ENCODE data around the gene SMIM27. TPM values are rescaled to one million over a fixed set of nuclear protein-coding genes. Genes with fewer than 3 reads are reported as not detected.

The SMIM27 gene
- total and polyA plus RNA-seq, 2 of the 13 experiments (the other 11 are each of a cell fraction or from before 2014, with no cell fraction given): 17.9 to 19.0 TPM

GRCh38 chr9:32524892-32525708, 27.0 kb upstream of the SMIM27 start:
- H3K9ac ChIP-seq (ENCODE audit: insufficient read depth, low read depth, low read length): peak overlapping the region; percentile 76
- ATAC-seq: peak; percentile 70
- peaks cover 6% of the 10 kb centered on the region for H3K79me2 ChIP-seq (ENCODE audit: insufficient read depth, low read length)
- peak overlapping the region; percentile 75 for H3K27ac ChIP-seq (ENCODE audit: extremely low read length, insufficient read depth, low read length)
- H3K4me1 ChIP-seq (ENCODE audit: insufficient read depth, low read length): peaks cover 39% of the 10 kb centered on the region
- intact Hi-C loops (cut with micrococcal nuclease; ENCODE audit: unreplicated experiment): no loop called here
- H3K27me3 ChIP-seq (ENCODE audit: control insufficient read depth in 1 of 2, insufficient read depth in 2 of 2, low read length in 2 of 2): no peaks in the 10 kb centered on the region; a peak in 1 of 5 replicates
- H3K4me3 ChIP-seq (replicated peaks in 1 of 3; ENCODE audit: insufficient read depth in 1 of 3, low read depth in 2 of 3, low read length in 3 of 3): peak overlapping the region; percentile 80 to 86 (median 82)
- no peaks in the 10 kb centered on the region for H3K36me3 ChIP-seq (replicated peaks in 1 of 2; ENCODE audit: control insufficient read depth in 1 of 2, insufficient read depth in 2 of 2, low read length in 2 of 2)
- H2AFZ ChIP-seq (ENCODE audit: low read length): peak overlapping the region; percentile 70
- H4K20me1 ChIP-seq (ENCODE audit: insufficient read depth, low read length): no peaks in the 10 kb centered on the region
- ChIA-PET CTCF (ENCODE audit: low intra/inter-chr PET ratio, low total read pairs) (interaction anchor here (3.4 kb wide), 1 partner anchor 146 kb away, joined by 33 read pairs; no protein-coding TSS in a partner anchor), POLR2A (interaction anchor here (1.1 to 2.8 kb wide), 8 partner anchors 16 to 500 kb away, joined by 4 to 43 read pairs (median 11); partner anchors contain the start of genes ACO1, DNAJA1, SMIM27 and TOPORS)
- WGBS (ENCODE audit: low lambda C conversion rate): 3% methylated on average over 20 of the region's 22 CpGs
- no peaks in the 10 kb centered on the region for H3K9me3 ChIP-seq (ENCODE audit: low read length)
- TSS peak; percentile 57 for BruUV-seq (replicated peaks)
- peak; percentile 18 for DNase-seq (ENCODE audit: low spot score)
- in situ Hi-C loops (cut with HindIII; ENCODE audit: extremely low pct_ligation_motif_present, low pct_unique_long_range_greater_than_20kb): loop anchor here (5.0 kb wide), 1 partner anchor 143 kb away; the partner anchor contains the start of gene ACO1
- peak overlapping the region; percentile 89 for H3K4me2 ChIP-seq (ENCODE audit: low read depth, low read length)
- FAIRE-seq: peak; percentile 43
- TF ChIP-seq PHB2 (IDR thresholded peaks at IDR 0.05; ENCODE audit: partially characterized antibody) (no peak), MBD4 (IDR thresholded peaks at IDR 0.05; ENCODE audit: borderline replicate concordance, low read length) (no peak), SPEN (CRISPR knock-in tag; IDR thresholded peaks at IDR 0.05; ENCODE audit: low read depth) (no peak), ZNF205 (CRISPR knock-in tag; IDR thresholded peaks at IDR 0.05) (no peak), YEATS4 (CRISPR knock-in tag; IDR thresholded peaks at IDR 0.05; ENCODE audit: borderline replicate concordance) (peak; percentile 11; the same call in 1 of the 2 replicates), ZNF264 (CRISPR knock-in tag; IDR thresholded peaks at IDR 0.05) (no peak), KAT8 (CRISPR knock-in tag; IDR thresholded peaks at IDR 0.05) (0 out of 2 replicates have a peak, but pooled peaks have one; percentile 20), ARHGAP35 (CRISPR knock-in tag; IDR thresholded peaks at IDR 0.05; ENCODE audit: borderline replicate concordance) (no peak), ZNF34 (CRISPR knock-in tag; IDR thresholded peaks at IDR 0.05; ENCODE audit: borderline replicate concordance) (no peak), SOX6 (IDR thresholded peaks at IDR 0.05) (no peak), SOX6 (CRISPR knock-in tag; IDR thresholded peaks at IDR 0.05) (peak; percentile 23), CAMTA2 (CRISPR knock-in tag; IDR thresholded peaks at IDR 0.05; ENCODE audit: borderline replicate concordance) (no peak), ZNF292 (CRISPR knock-in tag; IDR thresholded peaks at IDR 0.05; ENCODE audit: borderline replicate concordance, low read depth) (0 out of 2 replicates have a peak, but pooled peaks have one; percentile 15)
- TF ChIP-seq, protein P1, sequence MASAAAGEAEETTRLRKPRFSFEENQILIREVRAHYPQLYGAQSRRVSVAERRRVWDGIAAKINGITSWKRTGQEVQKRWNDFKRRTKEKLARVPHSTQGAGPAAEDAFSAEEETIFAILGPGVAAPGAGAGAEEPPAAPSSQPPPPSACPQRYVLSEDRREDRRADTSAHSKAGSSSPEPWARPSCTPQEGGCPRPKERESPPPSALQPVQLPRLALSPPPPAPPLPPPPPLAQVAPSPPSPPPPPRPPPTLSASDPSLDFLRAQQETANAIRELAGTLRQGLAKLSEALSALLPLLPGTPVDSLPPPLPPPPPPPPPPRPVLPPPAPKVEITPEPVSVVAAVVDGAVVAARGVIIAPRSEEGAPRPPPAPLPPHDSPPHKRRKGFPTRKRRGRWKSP (CRISPR knock-in tag; IDR thresholded peaks at IDR 0.05): 0 out of 2 replicates have a peak, but pooled peaks have one; percentile 25
- TF ChIP-seq, protein P2, sequence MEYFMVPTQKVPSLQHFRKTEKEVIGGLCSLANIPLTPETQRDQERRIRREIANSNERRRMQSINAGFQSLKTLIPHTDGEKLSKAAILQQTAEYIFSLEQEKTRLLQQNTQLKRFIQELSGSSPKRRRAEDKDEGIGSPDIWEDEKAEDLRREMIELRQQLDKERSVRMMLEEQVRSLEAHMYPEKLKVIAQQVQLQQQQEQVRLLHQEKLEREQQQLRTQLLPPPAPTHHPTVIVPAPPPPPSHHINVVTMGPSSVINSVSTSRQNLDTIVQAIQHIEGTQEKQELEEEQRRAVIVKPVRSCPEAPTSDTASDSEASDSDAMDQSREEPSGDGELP (IDR thresholded peaks at IDR 0.05; ENCODE audit: borderline replicate concordance, low read depth): 0 out of 2 replicates have a peak, but pooled peaks have one; percentile 21
- TF ChIP-seq, protein P3, sequence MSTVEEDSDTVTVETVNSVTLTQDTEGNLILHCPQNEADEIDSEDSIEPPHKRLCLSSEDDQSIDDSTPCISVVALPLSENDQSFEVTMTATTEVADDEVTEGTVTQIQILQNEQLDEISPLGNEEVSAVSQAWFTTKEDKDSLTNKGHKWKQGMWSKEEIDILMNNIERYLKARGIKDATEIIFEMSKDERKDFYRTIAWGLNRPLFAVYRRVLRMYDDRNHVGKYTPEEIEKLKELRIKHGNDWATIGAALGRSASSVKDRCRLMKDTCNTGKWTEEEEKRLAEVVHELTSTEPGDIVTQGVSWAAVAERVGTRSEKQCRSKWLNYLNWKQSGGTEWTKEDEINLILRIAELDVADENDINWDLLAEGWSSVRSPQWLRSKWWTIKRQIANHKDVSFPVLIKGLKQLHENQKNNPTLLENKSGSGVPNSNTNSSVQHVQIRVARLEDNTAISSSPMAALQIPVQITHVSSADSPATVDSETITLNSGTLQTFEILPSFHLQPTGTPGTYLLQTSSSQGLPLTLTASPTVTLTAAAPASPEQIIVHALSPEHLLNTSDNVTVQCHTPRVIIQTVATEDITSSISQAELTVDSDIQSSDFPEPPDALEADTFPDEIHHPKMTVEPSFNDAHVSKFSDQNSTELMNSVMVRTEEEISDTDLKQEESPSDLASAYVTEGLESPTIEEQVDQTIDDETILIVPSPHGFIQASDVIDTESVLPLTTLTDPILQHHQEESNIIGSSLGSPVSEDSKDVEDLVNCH (CRISPR knock-in tag; IDR thresholded peaks at IDR 0.05): no peak

Measured in HepG2 (cell line).